Activated CD4-positive, alpha-beta T cell treated with anti-CD3 and anti-CD28 coated beads, Interleukin-2, amount 10 ng/mL, durations not matched to agents 7 days and 5 days (primary cell): Measurements from ENCODE around the gene C1orf105. TPM values are rescaled to one million over a fixed set of nuclear protein-coding genes. Genes with fewer than 3 reads are reported as not detected.

ENCODE experiments used
- CTCF ChIA-PET: fragments of 350-600 bp; sonication (Branson Sonifier 250); formaldehyde crosslinking; loops from one replicate; lab custom pipeline; 2021; ENCODE audit warnings: antibody characterized with exemption; lab: Charles Lee
- POLR2A ChIA-PET: fragments of 350-600 bp; sonication (Branson Sonifier 250); formaldehyde crosslinking; loops from one replicate; lab custom pipeline; 2021; ENCODE audit warnings: antibody characterized with exemption; lab: Charles Lee
- DNase-seq: peaks from one replicate; pipeline ENCODE4 v3.0.0-alpha.2; 2020
- H3K27ac Mint-ChIP-seq: one replicate; pipeline ENCODE4 v1.8.0; 2021; ENCODE audit warnings: mild to moderate bottlenecking, moderate library complexity, mixed read lengths
- H3K27me3 Mint-ChIP-seq: one replicate; pipeline ENCODE4 v1.8.0; 2021; ENCODE audit warnings: mixed read lengths
- H3K36me3 Mint-ChIP-seq: one replicate; pipeline ENCODE4 v1.8.0; 2021; ENCODE audit warnings: low read depth, mixed read lengths
- H3K4me1 Mint-ChIP-seq: one replicate; pipeline ENCODE4 v1.8.0; 2021; ENCODE audit warnings: mixed read lengths
- H3K4me3 Mint-ChIP-seq: one replicate; pipeline ENCODE4 v1.8.0; 2021; ENCODE audit warnings: mild to moderate bottlenecking, moderate library complexity, mixed read lengths
- H3K9me3 Mint-ChIP-seq: one replicate; pipeline ENCODE4 v1.8.0; 2021; ENCODE audit warnings: mixed read lengths
- total RNA-seq, 2 experiments: library from RNA; stranded (reverse); gene quantifications; one replicate each; pipeline ENCODE4 v1.2.3, GENCODE V29; 2021

The C1orf105 gene
- total RNA-seq, 2 experiments from 2014 or later: not detected

DNA sequence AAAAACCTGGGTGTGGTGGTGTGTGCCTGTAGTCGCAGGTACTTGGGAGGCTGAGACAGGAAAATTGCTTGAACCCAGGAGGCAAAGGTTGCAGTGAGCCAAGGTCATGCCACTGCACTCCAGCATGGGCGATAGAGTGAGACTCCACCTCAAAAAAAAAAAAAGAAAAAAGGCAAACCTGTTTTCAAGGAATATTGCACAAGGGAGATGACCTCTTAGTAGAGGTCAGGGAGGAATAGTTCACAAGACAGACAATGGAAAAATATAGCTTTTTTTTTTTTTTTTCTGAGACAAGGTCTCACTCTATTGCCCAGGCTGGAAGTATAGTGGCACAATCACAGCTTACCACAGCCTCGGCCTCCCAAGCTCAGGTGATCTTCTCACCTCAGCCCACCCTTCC lies 90.0 kb downstream of the C1orf105 start:
- no peaks in the 10 kb centered on the region for H3K4me1 Mint-ChIP-seq
- no peak for DNase-seq
- peaks cover 13% of the 10 kb centered on the region for H3K27me3 Mint-ChIP-seq
- no peak overlapping the region for H3K27ac Mint-ChIP-seq
- H3K36me3 Mint-ChIP-seq: no peaks in the 10 kb centered on the region
- H3K9me3 Mint-ChIP-seq: no peaks in the 10 kb centered on the region
- CTCF ChIA-PET: no interaction called here
- no peak overlapping the region for H3K4me3 Mint-ChIP-seq
- POLR2A ChIA-PET: no interaction called here

DNA sequence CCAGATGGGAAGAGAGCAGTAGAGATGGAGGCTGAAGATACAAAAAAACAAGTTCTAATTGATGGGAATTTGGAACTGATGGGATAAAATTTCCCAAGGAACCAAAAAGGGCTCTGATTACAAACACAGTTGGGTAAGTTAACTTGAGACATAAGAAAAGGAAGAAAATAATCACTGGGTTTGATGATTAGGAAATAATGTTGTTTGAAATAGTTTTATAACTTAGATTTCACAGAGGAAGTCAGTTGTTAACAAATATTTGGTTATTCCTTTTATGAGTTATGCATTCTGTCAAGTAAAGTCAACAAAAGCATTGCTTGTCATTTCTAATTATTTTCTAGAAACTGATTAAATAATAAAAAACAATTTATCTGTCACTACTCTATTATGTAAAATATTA lies 92.1 kb downstream of the C1orf105 start:
- H3K4me1 Mint-ChIP-seq: no peaks in the 10 kb centered on the region
- POLR2A ChIA-PET: no interaction called here
- CTCF ChIA-PET: interaction anchor here (0.6 to 1.5 kb wide), 4 partner anchors 9 to 187 kb away, joined by 3 to 5 read pairs (median 4); no protein-coding TSS in a partner anchor

DNA sequence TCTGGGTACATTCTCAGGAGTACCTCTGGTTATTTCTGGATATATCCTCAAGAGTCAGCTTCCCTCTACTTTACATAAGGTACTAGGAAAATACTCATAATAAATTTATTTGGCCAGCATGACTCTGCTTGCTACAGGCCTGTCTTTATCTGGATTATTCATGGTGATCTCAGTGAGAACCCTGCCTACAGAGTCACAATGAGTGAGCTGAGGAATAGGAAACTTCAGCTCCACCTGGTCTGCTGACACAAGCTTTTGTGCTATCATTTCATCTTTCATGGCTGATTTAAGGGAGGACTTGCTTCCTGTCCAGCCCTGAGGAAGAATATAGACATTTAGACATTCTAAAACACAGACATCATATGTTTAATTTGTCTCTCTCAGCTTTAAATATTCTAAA lies 93.0 kb downstream of the C1orf105 start:
- H3K27ac Mint-ChIP-seq: no peak overlapping the region
- H3K9me3 Mint-ChIP-seq: no peaks in the 10 kb centered on the region
- H3K4me3 Mint-ChIP-seq: no peak overlapping the region
- no peak for DNase-seq
- ChIA-PET CTCF (interaction anchor here (1.5 kb wide), 1 partner anchor 10 kb away, joined by 4 read pairs; no protein-coding TSS in a partner anchor), POLR2A (no interaction called here)
- H3K36me3 Mint-ChIP-seq: no peaks in the 10 kb centered on the region
- H3K27me3 Mint-ChIP-seq: peaks cover 15% of the 10 kb centered on the region
- no peaks in the 10 kb centered on the region for H3K4me1 Mint-ChIP-seq

More for the DNA sequence above, 92.1 kb downstream of the C1orf105 start:
- Mint-ChIP-seq H3K9me3 (no peaks in the 10 kb centered on the region), H3K36me3 (no peaks in the 10 kb centered on the region), H3K27me3 (peaks cover 13% of the 10 kb centered on the region), H3K27ac (no peak overlapping the region), H3K4me3 (no peak overlapping the region)
- no peak for DNase-seq

DNA sequence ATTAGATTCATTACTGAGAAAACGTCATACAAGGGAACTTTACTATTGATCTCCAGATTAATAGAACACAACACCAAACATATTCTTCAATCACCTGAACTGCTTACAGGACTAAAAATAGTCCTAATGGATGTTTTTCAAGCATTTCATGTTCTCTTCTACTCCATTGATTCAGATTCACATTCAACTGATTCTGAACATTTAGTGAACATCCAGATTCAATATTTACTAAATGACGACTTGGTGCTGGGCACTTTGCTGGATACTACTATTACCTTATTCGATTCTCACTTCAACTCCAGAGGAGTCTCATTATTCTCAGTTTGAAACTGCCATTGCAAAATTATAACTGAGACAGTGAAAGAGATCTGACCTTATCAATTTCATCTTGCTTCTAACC lies 93.6 kb downstream of the C1orf105 start:
- Mint-ChIP-seq H3K27ac (no peak overlapping the region), H3K36me3 (no peaks in the 10 kb centered on the region), H3K4me1 (no peaks in the 10 kb centered on the region), H3K9me3 (no peaks in the 10 kb centered on the region), H3K4me3 (no peak overlapping the region), H3K27me3 (peaks cover 16% of the 10 kb centered on the region)
- CTCF ChIA-PET: no interaction called here
- POLR2A ChIA-PET: interaction anchor here (0.6 kb wide), 1 partner anchor 805 kb away, joined by 3 read pairs; no protein-coding TSS in a partner anchor
- DNase-seq: no peak

DNA sequence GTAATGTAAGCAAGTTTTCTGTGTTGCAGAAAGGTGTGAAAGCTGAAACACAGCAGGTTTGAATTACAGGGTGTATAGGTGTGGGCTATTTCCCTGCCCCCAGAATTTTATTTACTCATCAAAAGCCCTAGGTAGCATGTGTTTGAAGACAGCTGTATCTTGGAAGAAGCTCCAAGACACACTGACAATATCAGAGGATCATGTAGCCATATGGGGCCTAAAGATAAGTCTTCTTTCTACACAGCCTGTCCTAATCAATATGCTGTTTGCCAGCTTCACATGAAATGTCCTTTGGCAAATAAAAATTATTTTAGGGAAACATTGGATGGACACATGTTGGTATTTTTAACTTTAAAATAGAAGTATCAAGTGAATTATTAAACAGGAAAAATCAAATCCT lies 95.0 kb downstream of the C1orf105 start:
- POLR2A ChIA-PET: no interaction called here

DNA sequence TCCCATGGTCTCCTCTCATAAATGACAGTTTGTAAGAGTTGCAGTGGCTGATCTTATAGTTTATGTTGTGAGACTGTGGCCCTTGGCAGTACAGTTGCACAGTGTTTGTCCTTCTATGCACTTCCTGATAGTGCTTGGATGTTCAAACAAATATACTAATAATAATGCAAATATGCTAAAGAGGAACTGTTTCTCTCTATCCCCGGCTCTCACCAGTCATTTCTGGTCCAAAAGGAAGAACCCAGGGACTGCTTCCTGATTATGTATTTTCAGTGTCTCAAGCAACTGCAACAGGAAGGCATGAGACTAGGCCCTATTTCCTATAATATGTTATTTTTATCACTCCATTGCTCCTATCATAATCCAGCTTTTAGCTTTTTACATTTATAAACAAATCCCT lies 95.4 kb downstream of the C1orf105 start:
- POLR2A ChIA-PET: no interaction called here
- CTCF ChIA-PET: interaction anchor here (0.7 to 1.2 kb wide), 2 partner anchors 10 kb away, joined by 3 to 4 read pairs; no protein-coding TSS in a partner anchor
- no peaks in the 10 kb centered on the region for H3K36me3 Mint-ChIP-seq
- no peak for DNase-seq
- peaks cover 13% of the 10 kb centered on the region for H3K27me3 Mint-ChIP-seq
- no peaks in the 10 kb centered on the region for H3K4me1 Mint-ChIP-seq
- no peaks in the 10 kb centered on the region for H3K9me3 Mint-ChIP-seq
- no peak overlapping the region for H3K27ac Mint-ChIP-seq
- no peak overlapping the region for H3K4me3 Mint-ChIP-seq

More for the DNA sequence above, 95.0 kb downstream of the C1orf105 start:
- H3K4me3 Mint-ChIP-seq: no peak overlapping the region
- H3K4me1 Mint-ChIP-seq: no peaks in the 10 kb centered on the region
- H3K36me3 Mint-ChIP-seq: no peaks in the 10 kb centered on the region
- no peak overlapping the region for H3K27ac Mint-ChIP-seq
- DNase-seq: no peak
- H3K9me3 Mint-ChIP-seq: no peaks in the 10 kb centered on the region
- peaks cover 13% of the 10 kb centered on the region for H3K27me3 Mint-ChIP-seq
- CTCF ChIA-PET: interaction anchor here (0.7 to 1.2 kb wide), 2 partner anchors 10 kb away, joined by 3 to 4 read pairs; no protein-coding TSS in a partner anchor

DNA sequence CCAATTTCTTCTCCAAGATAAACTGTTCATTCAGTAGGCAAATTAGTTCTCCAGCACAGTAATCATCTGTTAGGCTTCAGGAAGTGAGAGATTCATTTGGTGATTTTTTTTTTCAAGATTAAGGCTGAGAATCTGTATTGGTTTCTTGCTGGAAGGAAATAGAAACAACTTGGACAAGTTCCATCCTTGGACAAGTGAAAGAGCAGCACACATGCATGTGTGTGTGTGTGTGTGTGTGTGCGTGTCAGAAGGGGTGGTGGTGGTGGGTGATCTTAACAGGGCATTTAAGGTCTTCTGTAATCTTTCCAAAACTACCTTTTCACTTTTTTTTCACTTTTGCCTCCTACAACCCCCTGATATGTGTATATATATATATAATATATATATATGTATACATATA lies 96.6 kb downstream of the C1orf105 start:
- no peak overlapping the region for H3K27ac Mint-ChIP-seq
- H3K4me3 Mint-ChIP-seq: no peak overlapping the region
- ChIA-PET CTCF (no interaction called here), POLR2A (no interaction called here)
- no peak for DNase-seq
- no peaks in the 10 kb centered on the region for H3K36me3 Mint-ChIP-seq
- no peaks in the 10 kb centered on the region for H3K9me3 Mint-ChIP-seq
- H3K4me1 Mint-ChIP-seq: no peaks in the 10 kb centered on the region
- peaks cover 11% of the 10 kb centered on the region for H3K27me3 Mint-ChIP-seq

DNA sequence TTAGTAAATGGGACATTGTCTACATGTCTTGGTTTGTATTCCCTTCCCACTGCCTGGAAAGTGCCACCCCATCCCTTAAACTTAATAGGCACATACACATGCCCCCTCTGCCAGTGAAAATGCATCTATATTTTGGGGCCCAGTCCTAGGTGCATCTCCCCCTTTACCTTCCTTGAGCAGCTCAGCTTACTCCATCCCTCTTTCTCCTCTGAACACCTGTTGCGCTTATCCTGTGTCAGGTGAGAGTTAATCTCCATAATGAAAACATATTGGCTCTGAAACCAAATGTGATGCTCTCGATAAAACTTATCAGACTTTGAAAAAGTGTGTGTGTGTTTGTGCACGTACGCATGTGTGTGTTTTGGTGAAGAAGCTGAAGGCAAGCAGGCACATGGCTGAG lies 97.1 kb downstream of the C1orf105 start:
- no peak for DNase-seq
- ChIA-PET POLR2A (no interaction called here), CTCF (no interaction called here)
- Mint-ChIP-seq H3K4me3 (no peak overlapping the region), H3K4me1 (no peaks in the 10 kb centered on the region), H3K9me3 (no peaks in the 10 kb centered on the region), H3K27ac (no peak overlapping the region), H3K36me3 (no peaks in the 10 kb centered on the region), H3K27me3 (peaks cover 8% of the 10 kb centered on the region)

Other genes starting within 250 kb of the C1orf105 start
- gene PIGC, start 23.4 kb downstream of the C1orf105 start, total RNA-seq: 10 to 100 TPM; 28.6 to 32.7 TPM
- gene SUCO, start 112.5 kb downstream of the C1orf105 start, total RNA-seq: 10 to 100 TPM; 31.4 to 38.3 TPM
- 1 to 10 TPM; 1.4 to 1.6 TPM for gene FASLG, start 238.4 kb downstream of the C1orf105 start, total RNA-seq